ENCODE results near the gene CDH26. TPM values are rescaled to one million over a fixed set of nuclear protein-coding genes. Genes with fewer than 3 reads are reported as not detected.

CDH26 gene
- total and polyA plus RNA-seq, 2 of the 13 experiments (the other 11 are each of a cell fraction or from before 2014, with no cell fraction given): 0.40 to 1.1 TPM

GRCh38 chr20:59920944-59921343 is 37.3 kb upstream of the CDH26 start (continued):
- TF ChIP-seq, protein P1, sequence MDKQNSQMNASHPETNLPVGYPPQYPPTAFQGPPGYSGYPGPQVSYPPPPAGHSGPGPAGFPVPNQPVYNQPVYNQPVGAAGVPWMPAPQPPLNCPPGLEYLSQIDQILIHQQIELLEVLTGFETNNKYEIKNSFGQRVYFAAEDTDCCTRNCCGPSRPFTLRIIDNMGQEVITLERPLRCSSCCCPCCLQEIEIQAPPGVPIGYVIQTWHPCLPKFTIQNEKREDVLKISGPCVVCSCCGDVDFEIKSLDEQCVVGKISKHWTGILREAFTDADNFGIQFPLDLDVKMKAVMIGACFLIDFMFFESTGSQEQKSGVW (CRISPR knock-in tag; IDR thresholded peaks at IDR 0.05; ENCODE audit: borderline replicate concordance): no peak

GRCh38 chr20:59923514-59923913 is 34.7 kb upstream of the CDH26 start:
- Histone ChIP-seq H3K9me3 (ENCODE audit: low read length) (no peaks in the 10 kb centered on the region), H3K36me3 (replicated peaks in 1 of 2; ENCODE audit: control insufficient read depth in 1 of 2, insufficient read depth in 2 of 2, low read length in 2 of 2) (no peaks in the 10 kb centered on the region), H3K4me2 (ENCODE audit: low read depth, low read length) (no peak overlapping the region), H3K4me3 (replicated peaks in 1 of 3; ENCODE audit: insufficient read depth in 1 of 3, low read depth in 2 of 3, low read length in 3 of 3) (no peak overlapping the region), H3K4me1 (ENCODE audit: insufficient read depth, low read length) (no peaks in the 10 kb centered on the region), H4K20me1 (ENCODE audit: insufficient read depth, low read length) (no peaks in the 10 kb centered on the region), H3K79me2 (ENCODE audit: insufficient read depth, low read length) (no peaks in the 10 kb centered on the region), H3K27ac (ENCODE audit: extremely low read length, insufficient read depth, low read length) (no peak overlapping the region), H3K27me3 (ENCODE audit: control insufficient read depth in 1 of 2, insufficient read depth in 2 of 2, low read length in 2 of 2) (no peaks in the 10 kb centered on the region), H3K9ac (ENCODE audit: insufficient read depth, low read depth, low read length) (no peak overlapping the region), H2AFZ (ENCODE audit: low read length) (no peak overlapping the region)
- no TSS peak for BruUV-seq (replicated peaks)
- FAIRE-seq (no peak), DNase-seq (ENCODE audit: low spot score) (no peak), ATAC-seq (no peak)
- ChIA-PET CTCF (ENCODE audit: low intra/inter-chr PET ratio, low total read pairs) (no interaction called here), POLR2A (no interaction called here)
- intact Hi-C loops (cut with micrococcal nuclease; ENCODE audit: unreplicated experiment) (no loop called here), in situ Hi-C loops (cut with HindIII; ENCODE audit: extremely low pct_ligation_motif_present, low pct_unique_long_range_greater_than_20kb) (no loop called here)
- whole genome bisulfite sequencing (ENCODE audit: low lambda C conversion rate): 16% methylated on average over 1 of the region's 1 CpG
- TF ChIP-seq ATF7 (IDR thresholded peaks at IDR 0.05) (0 out of 2 replicates have a peak, but pooled peaks have one; percentile 4), ATF7 (CRISPR knock-in tag; IDR thresholded peaks at IDR 0.05) (no peak), TRIM22 (IDR thresholded peaks at IDR 0.05) (no peak)

GRCh38 chr20:59925359-59925758 is 32.9 kb upstream of the CDH26 start:
- no peak overlapping the region for H3K9ac ChIP-seq (ENCODE audit: insufficient read depth, low read depth, low read length)
- no peak overlapping the region for H3K4me3 ChIP-seq (replicated peaks in 1 of 3; ENCODE audit: insufficient read depth in 1 of 3, low read depth in 2 of 3, low read length in 3 of 3)
- no peaks in the 10 kb centered on the region for H3K36me3 ChIP-seq (replicated peaks in 1 of 2; ENCODE audit: control insufficient read depth in 1 of 2, insufficient read depth in 2 of 2, low read length in 2 of 2)
- no peaks in the 10 kb centered on the region for H4K20me1 ChIP-seq (ENCODE audit: insufficient read depth, low read length)
- in situ Hi-C loops (cut with HindIII; ENCODE audit: extremely low pct_ligation_motif_present, low pct_unique_long_range_greater_than_20kb): no loop called here
- H3K4me1 ChIP-seq (ENCODE audit: insufficient read depth, low read length): no peaks in the 10 kb centered on the region
- ChIA-PET POLR2A (no interaction called here), CTCF (ENCODE audit: low intra/inter-chr PET ratio, low total read pairs) (no interaction called here)
- no peaks in the 10 kb centered on the region for H3K79me2 ChIP-seq (ENCODE audit: insufficient read depth, low read length)
- FAIRE-seq: no peak
- WGBS (ENCODE audit: low lambda C conversion rate): 6% methylated on average over 1 of the region's 1 CpG
- H3K9me3 ChIP-seq (ENCODE audit: low read length): no peaks in the 10 kb centered on the region
- H3K27ac ChIP-seq (ENCODE audit: extremely low read length, insufficient read depth, low read length): no peak overlapping the region
- no peak for ATAC-seq
- DNase-seq (ENCODE audit: low spot score): no peak
- H3K27me3 ChIP-seq (ENCODE audit: control insufficient read depth in 1 of 2, insufficient read depth in 2 of 2, low read length in 2 of 2): no peaks in the 10 kb centered on the region
- H2AFZ ChIP-seq (ENCODE audit: low read length): no peak overlapping the region
- intact Hi-C loops (cut with micrococcal nuclease; ENCODE audit: unreplicated experiment): no loop called here
- BruUV-seq (replicated peaks): no TSS peak
- no peak overlapping the region for H3K4me2 ChIP-seq (ENCODE audit: low read depth, low read length)
- TF ChIP-seq FOXA1 (IDR thresholded peaks at IDR 0.05) (no peak), FOXA1 (CRISPR knock-in tag; IDR thresholded peaks at IDR 0.05) (no peak), FOXM1 (CRISPR knock-in tag; IDR thresholded peaks at IDR 0.05) (no peak), MLXIP (CRISPR knock-in tag; IDR thresholded peaks at IDR 0.05; ENCODE audit: borderline replicate concordance) (no peak), CBX2 (IDR thresholded peaks at IDR 0.05; ENCODE audit: low read depth, low read length) (no peak), CBX2 (CRISPR knock-in tag; IDR thresholded peaks at IDR 0.05; ENCODE audit: low read depth) (no peak)

Data from HepG2 (cell line).